Loucy (cell line): Measurements from ENCODE around the gene PSMF1.

Experiments used
- H2AFZ ChIP-seq: fragments of 200-600 bp; sonication (generic); 2 replicates; pipeline ENCODE4 v1.6.0; 2016; ENCODE audit warnings: antibody characterized with exemption, mild to moderate bottlenecking, low read length, moderate library complexity
- H3F3A ChIP-seq: fragments of 200-600 bp; 2 replicates; pipeline ENCODE4 v1.6.0; 2016; ENCODE audit warnings: antibody characterized with exemption, low read depth, mild to moderate bottlenecking
- H3K27me3 ChIP-seq: fragments of 200-600 bp; sonication (generic); 2 replicates; pipeline ENCODE4 v1.6.1; 2014; ENCODE audit warnings: low read length, mild to moderate bottlenecking; ENCODE audit not compliant: insufficient read depth, poor library complexity, severe bottlenecking
- H3K36me3 ChIP-seq: fragments of 200-600 bp; sonication (generic); 2 replicates; pipeline ENCODE4 v1.6.1; 2016; ENCODE audit warnings: low read length; ENCODE audit not compliant: insufficient read depth
- H3K4me1 ChIP-seq: fragments of 200-600 bp; sonication (generic); 2 replicates; pipeline ENCODE4 v1.5.1; 2014; ENCODE audit warnings: low read length, mild to moderate bottlenecking; ENCODE audit not compliant: insufficient read depth, poor library complexity, severe bottlenecking
- H3K4me2 ChIP-seq: fragments of 200-600 bp; sonication (generic); 2 replicates; pipeline ENCODE4 v1.6.0; 2014; ENCODE audit warnings: antibody characterized with exemption, low read length, low read depth, mild to moderate bottlenecking; ENCODE audit not compliant: poor library complexity, severe bottlenecking
- H3K4me3 ChIP-seq: fragments of 200-600 bp; sonication (generic); 2 replicates; pipeline ENCODE4 v1.5.1; 2014; ENCODE audit warnings: low read length, mild to moderate bottlenecking, mixed read lengths; ENCODE audit not compliant: poor library complexity, severe bottlenecking
- H3K79me2 ChIP-seq: fragments of 200-600 bp; sonication (generic); 2 replicates; pipeline ENCODE4 v1.6.1; 2014; ENCODE audit warnings: low read length; ENCODE audit not compliant: insufficient read depth
- H3K9ac ChIP-seq: fragments of 200-600 bp; sonication (generic); 2 replicates; pipeline ENCODE4 v1.6.0; 2014; ENCODE audit warnings: mild to moderate bottlenecking, low read depth, low read length, moderate library complexity; ENCODE audit not compliant: poor library complexity, severe bottlenecking
- H3K9me2 ChIP-seq: fragments of 200-600 bp; sonication (generic); replicated peaks from 2 replicates; pipeline ENCODE4 v1.6.1; 2016; ENCODE audit warnings: low read depth, low read length, mixed read lengths
- H3K9me3 ChIP-seq: fragments of 200-600 bp; sonication (generic); 2 replicates; pipeline ENCODE4 v1.6.1; 2014; ENCODE audit warnings: mild to moderate bottlenecking, antibody characterized with exemption, low read length, low read depth; ENCODE audit not compliant: insufficient read depth
- H4K20me1 ChIP-seq: fragments of 200-600 bp; sonication (generic); 2 replicates; pipeline ENCODE4 v1.6.0; 2014; ENCODE audit warnings: antibody characterized with exemption, low read length, mild to moderate bottlenecking; ENCODE audit not compliant: insufficient read depth, poor library complexity, severe bottlenecking
- EZH2phosphoT487 ChIP-seq: fragments of 200-600 bp; IDR thresholded peaks from 2 replicates; pipeline ENCODE4 v1.6.1; 2018; ENCODE audit warnings: antibody characterized with exemption, mild to moderate bottlenecking, moderate library complexity, borderline replicate concordance
- TF ChIP-seq, protein P1 (sequence below): fragments of 200-600 bp; sonication (generic); conservative IDR thresholded peaks from 2 replicates; pipeline ENCODE4 v1.5.1; 2014; ENCODE audit warnings: mild to moderate bottlenecking, antibody characterized with exemption, low read length

Gene PSMF1

DNA sequence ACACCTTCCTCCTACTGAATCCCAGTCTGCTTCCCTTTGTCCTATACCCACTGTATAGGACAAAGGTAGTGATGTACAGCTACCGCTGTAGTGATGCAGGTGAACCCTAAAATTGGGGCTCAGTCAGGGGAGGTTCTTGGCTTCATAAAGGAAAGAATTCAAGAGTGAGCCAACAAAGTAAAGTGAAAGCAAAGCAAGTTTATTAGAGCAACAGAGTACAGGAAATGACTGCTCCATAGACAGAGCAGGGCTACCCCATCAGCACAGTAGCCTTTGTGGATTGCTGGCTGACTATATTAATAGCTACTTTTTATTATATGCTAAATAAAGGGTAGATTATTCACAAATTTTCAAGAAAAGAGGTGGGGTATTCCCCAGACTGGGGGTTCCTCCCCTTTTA is 81.6 kb downstream of the PSMF1 start:
- Histone ChIP-seq H3K79me2 (no peaks in the 10 kb centered on the region), H3K9me3 (no peaks in the 10 kb centered on the region), H2AFZ (peak overlapping the region; percentile 76), H3K27me3 (no peaks in the 10 kb centered on the region), H3K36me3 (no peaks in the 10 kb centered on the region), H3F3A (no peaks in the 10 kb centered on the region), H3K4me1 (peaks cover 5% of the 10 kb centered on the region), H3K4me3 (peak overlapping the region; percentile 24), H3K9me2 (no peaks in the 10 kb centered on the region), H3K4me2 (peak overlapping the region; percentile 41), H4K20me1 (no peaks in the 10 kb centered on the region), H3K9ac (no peak overlapping the region)
- TF ChIP-seq, protein P1, sequence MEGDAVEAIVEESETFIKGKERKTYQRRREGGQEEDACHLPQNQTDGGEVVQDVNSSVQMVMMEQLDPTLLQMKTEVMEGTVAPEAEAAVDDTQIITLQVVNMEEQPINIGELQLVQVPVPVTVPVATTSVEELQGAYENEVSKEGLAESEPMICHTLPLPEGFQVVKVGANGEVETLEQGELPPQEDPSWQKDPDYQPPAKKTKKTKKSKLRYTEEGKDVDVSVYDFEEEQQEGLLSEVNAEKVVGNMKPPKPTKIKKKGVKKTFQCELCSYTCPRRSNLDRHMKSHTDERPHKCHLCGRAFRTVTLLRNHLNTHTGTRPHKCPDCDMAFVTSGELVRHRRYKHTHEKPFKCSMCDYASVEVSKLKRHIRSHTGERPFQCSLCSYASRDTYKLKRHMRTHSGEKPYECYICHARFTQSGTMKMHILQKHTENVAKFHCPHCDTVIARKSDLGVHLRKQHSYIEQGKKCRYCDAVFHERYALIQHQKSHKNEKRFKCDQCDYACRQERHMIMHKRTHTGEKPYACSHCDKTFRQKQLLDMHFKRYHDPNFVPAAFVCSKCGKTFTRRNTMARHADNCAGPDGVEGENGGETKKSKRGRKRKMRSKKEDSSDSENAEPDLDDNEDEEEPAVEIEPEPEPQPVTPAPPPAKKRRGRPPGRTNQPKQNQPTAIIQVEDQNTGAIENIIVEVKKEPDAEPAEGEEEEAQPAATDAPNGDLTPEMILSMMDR, result no peak
- TF ChIP-seq EZH2phosphoT487, result no peak

DNA sequence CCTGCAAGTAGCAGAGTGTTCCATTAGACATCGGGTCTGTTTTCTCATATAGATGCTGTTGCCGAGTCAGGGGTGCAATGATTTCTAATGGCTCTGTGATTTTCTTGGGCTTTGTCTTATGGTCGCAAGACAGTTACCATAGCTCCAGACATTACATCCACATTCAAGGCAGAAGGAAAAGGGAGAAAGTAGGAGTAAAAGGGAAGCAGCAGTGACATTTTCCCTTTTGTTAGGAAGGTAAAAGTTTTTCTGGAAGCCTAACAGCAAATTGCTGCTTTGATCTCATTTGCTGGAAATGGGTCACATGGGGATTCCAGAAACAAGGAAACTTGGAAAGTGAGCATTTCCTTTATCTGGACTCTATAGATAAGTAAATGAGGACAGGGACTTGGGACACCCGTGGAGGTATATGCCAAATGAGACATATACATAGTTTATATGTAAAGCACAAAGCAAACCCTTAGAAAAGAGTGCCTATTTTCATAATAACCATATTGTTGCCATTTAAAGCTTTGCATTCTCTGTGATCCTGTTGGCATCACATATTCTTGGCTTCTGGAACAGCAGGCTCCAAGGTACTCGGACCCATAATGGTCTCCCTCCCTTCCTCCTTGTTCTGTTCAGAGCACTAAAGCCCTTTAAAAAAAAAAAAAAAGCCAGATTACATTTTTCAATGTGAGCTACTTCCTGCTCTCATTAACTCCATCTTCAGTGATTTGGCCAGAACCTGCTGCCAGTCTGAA is 84.5 kb downstream of the PSMF1 start, which contains the start of gene C20orf202:
TSS of gene C20orf202 (plus strand) at position 693 of the 743 bp plus-strand sequence. CDS start 132 bp downstream, outside the sequence.
- Histone ChIP-seq H3K9me2 (no peaks in the 10 kb centered on the region), H2AFZ (no peak within 1 kb of the TSS), H3K4me3 (no peak within 1 kb of the TSS), H3K36me3 (no peaks in the 10 kb centered on the region), H3F3A (no peaks in the 10 kb centered on the region), H3K4me2 (no peak within 1 kb of the TSS), H3K27me3 (no peaks in the 10 kb centered on the region), H4K20me1 (no peaks in the 10 kb centered on the region), H3K9ac (no peak within 1 kb of the TSS), H3K9me3 (no peaks in the 10 kb centered on the region), H3K4me1 (peaks cover 5% of the 10 kb centered on the region), H3K79me2 (no peaks in the 10 kb centered on the region)
- TF ChIP-seq EZH2phosphoT487, result no peak
- TF ChIP-seq, protein P1, result no peak

DNA sequence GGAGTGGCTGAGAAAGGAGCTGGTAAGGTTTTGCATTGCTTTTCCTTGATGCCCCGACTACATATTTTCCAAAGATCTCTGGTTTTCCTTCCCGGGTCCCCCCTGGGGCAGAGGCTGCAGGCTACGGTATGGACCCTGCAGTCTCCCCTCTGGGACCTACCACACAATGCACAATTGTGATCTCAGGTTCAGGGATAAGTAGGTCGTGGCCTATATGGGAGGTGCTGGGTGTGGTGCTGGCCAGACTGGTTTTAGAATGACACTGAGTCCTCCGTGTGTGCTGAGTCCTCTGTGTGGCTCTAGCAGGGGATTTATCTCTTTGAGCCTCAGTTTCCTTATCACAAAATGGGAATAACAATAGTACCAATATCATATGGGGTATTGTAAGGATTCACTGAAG is 85.2 kb downstream of the PSMF1 start:
- Histone ChIP-seq H3K4me2 (no peak overlapping the region), H3K9me2 (no peaks in the 10 kb centered on the region), H3K4me3 (no peak overlapping the region), H3K9ac (no peak overlapping the region), H2AFZ (no peak overlapping the region), H3K4me1 (peaks cover 5% of the 10 kb centered on the region), H3K36me3 (no peaks in the 10 kb centered on the region), H4K20me1 (no peaks in the 10 kb centered on the region), H3K9me3 (no peaks in the 10 kb centered on the region), H3K79me2 (no peaks in the 10 kb centered on the region), H3F3A (no peaks in the 10 kb centered on the region), H3K27me3 (no peaks in the 10 kb centered on the region)
- TF ChIP-seq EZH2phosphoT487, result no peak
- TF ChIP-seq, protein P1, result no peak
